ENCODE results near the gene FKBP1A. TPM values are rescaled to one million over a fixed set of nuclear protein-coding genes. Genes with fewer than 3 reads are reported as not detected.

FKBP1A gene
- total RNA-seq, 1 experiment from 2014 or later: 196 TPM

- H3K79me2 ChIP-seq (ENCODE audit: insufficient read depth, low read length): no peaks in the 10 kb centered on the region
- no peak overlapping the region for H4K5ac ChIP-seq (ENCODE audit: insufficient read length, low read depth, low read length)
- no peak overlapping the region for H2BK120ac ChIP-seq (ENCODE audit: low read depth, low read length, poor library complexity, severe bottlenecking)
- Mint-ChIP-seq H3K36me3 (ENCODE audit: insufficient read depth in 1 of 3, low read depth in 3 of 3) (no peaks in the 10 kb centered on the region), H3K4me1 (peaks cover 0 to 2% of the 10 kb centered on the region in 2 experiments; a peak in 1 of 4 replicates), H3K9me3 (peaks cover 2 to 3% of the 10 kb centered on the region in 2 experiments; a peak in 4 of 5 replicates), H3K27me3 (ENCODE audit: low read depth) (peaks cover 70% of the 10 kb centered on the region), H3K4me3 (no peak overlapping the region), H3K27ac (no peak overlapping the region)
- H3K9ac ChIP-seq (ENCODE audit: extremely low read depth, insufficient read length, low read length): no peak overlapping the region
- no peaks in the 10 kb centered on the region for H3K4me1 ChIP-seq (ENCODE audit: insufficient read depth, low read length)
- no peaks in the 10 kb centered on the region for H3K9me3 ChIP-seq (ENCODE audit: control insufficient read depth, low read depth, low read length)
- no peak overlapping the region for H2BK12ac ChIP-seq (ENCODE audit: insufficient read length, low read depth, low read length)
- H3K27ac ChIP-seq (ENCODE audit: insufficient read length, low read depth, low read length): no peak overlapping the region
- H3K23me2 ChIP-seq (ENCODE audit: insufficient read length, low read depth, low read length, poor library complexity, severe bottlenecking): no peaks in the 10 kb centered on the region
- no peak overlapping the region for H2AFZ ChIP-seq (ENCODE audit: low read length)
- no peaks in the 10 kb centered on the region for H4K20me1 ChIP-seq (ENCODE audit: control insufficient read depth, insufficient read depth, insufficient read length)
- no peak overlapping the region for H3K4me2 ChIP-seq (ENCODE audit: insufficient read depth, insufficient read length, low read length)
- H4K91ac ChIP-seq (ENCODE audit: insufficient read length, low read depth, low read length): no peak overlapping the region
- H2AK5ac ChIP-seq (ENCODE audit: insufficient read length, low read length): no peak overlapping the region
- H3K27me3 ChIP-seq (ENCODE audit: insufficient read depth, low read length): no peaks in the 10 kb centered on the region
- H2BK20ac ChIP-seq (ENCODE audit: low read depth, low read length, poor library complexity, severe bottlenecking): no peak overlapping the region
- no peak overlapping the region for H3K23ac ChIP-seq (ENCODE audit: insufficient read length, low read depth, low read length)
- TF ChIP-seq CTCF (conservative IDR thresholded peaks at IDR 0.05): no peak
- H4K8ac ChIP-seq (replicated peaks; ENCODE audit: insufficient read length, low read depth, low read length): no peak overlapping the region
- H3T11ph ChIP-seq (ENCODE audit: low read length): no peak overlapping the region
- no peak for DNase-seq
- no peak overlapping the region for H3K14ac ChIP-seq (ENCODE audit: insufficient read depth, low read length)
- no peak overlapping the region for H2BK5ac ChIP-seq (ENCODE audit: insufficient read length, low read length)
- H3K56ac ChIP-seq (ENCODE audit: insufficient read length, low read depth, low read length): no peak overlapping the region
- no peak overlapping the region for H3K4ac ChIP-seq (ENCODE audit: low read depth, low read length)
- H3K79me1 ChIP-seq (ENCODE audit: insufficient read depth, low read depth, low read length, poor library complexity, severe bottlenecking): no peaks in the 10 kb centered on the region
- WGBS (ENCODE audit: extremely low coverage, insufficient read length, low lambda C conversion rate): no CpG with 5 or more reads among the region's 7 CpGs
- H2BK15ac ChIP-seq (ENCODE audit: low read depth, low read length): no peak overlapping the region
- no peak overlapping the region for H3K18ac ChIP-seq (ENCODE audit: insufficient read length, low read depth, low read length)
These were observed 9.3 kb upstream of the FKBP1A start for GRCh38 chr20:1402149-1402548.

All from H9 (cell line).